OCI-LY1 (cell line): Measurements from ENCODE around the gene CENPO.

Experiments
- H2AFZ ChIP-seq: fragments of 200-600 bp; sonication (generic), shearing (Covaris generic); 2 replicates; pipeline ENCODE4 v1.6.0; 2014; ENCODE audit warnings: antibody characterized with exemption, mild to moderate bottlenecking, low read length
- H3F3A ChIP-seq: fragments of 200-600 bp; sonication (generic), shearing (Covaris generic); 2 replicates; pipeline ENCODE4 v1.6.0; 2014; ENCODE audit warnings: mild to moderate bottlenecking, antibody characterized with exemption, low read length, moderate library complexity; ENCODE audit not compliant: insufficient read depth
- H3K27ac ChIP-seq: fragments of 200-600 bp; sonication (generic); 2 replicates; pipeline ENCODE4 v1.5.1; 2014; ENCODE audit warnings: low read length, mixed run types, mild to moderate bottlenecking, low read depth; ENCODE audit not compliant: poor library complexity, severe bottlenecking
- H3K27me3 ChIP-seq: fragments of 200-600 bp; sonication (generic); 2 replicates; pipeline ENCODE4 v1.6.0; 2014; ENCODE audit warnings: antibody characterized with exemption, mild to moderate bottlenecking, low read length, moderate library complexity; ENCODE audit not compliant: insufficient read depth
- H3K36me3 ChIP-seq: fragments of 200-600 bp; sonication (generic); 2 replicates; pipeline ENCODE4 v1.6.1; 2014; ENCODE audit warnings: mild to moderate bottlenecking, antibody characterized with exemption, low read length, moderate library complexity, mixed read lengths; ENCODE audit not compliant: insufficient read depth
- H3K4me1 ChIP-seq: fragments of 200-600 bp; sonication (generic); 2 replicates; pipeline ENCODE4 v1.5.1; 2014; ENCODE audit warnings: mild to moderate bottlenecking, low read length, moderate library complexity; ENCODE audit not compliant: insufficient read depth, severe bottlenecking
- H3K4me2 ChIP-seq: fragments of 200-600 bp; sonication (generic), shearing (Covaris generic); 2 replicates; pipeline ENCODE4 v1.6.1; 2014; ENCODE audit warnings: low read length
- H3K4me3 ChIP-seq: fragments of 200-600 bp; sonication (generic); 2 replicates; pipeline ENCODE4 v1.5.1; 2014; ENCODE audit warnings: low read length, low read depth, mild to moderate bottlenecking, mixed read lengths; ENCODE audit not compliant: poor library complexity, severe bottlenecking
- H3K79me2 ChIP-seq: fragments of 200-600 bp; shearing (Covaris generic); 2 replicates; pipeline ENCODE4 v1.6.1; 2016; ENCODE audit warnings: mixed run types, low read length, mixed read lengths; ENCODE audit not compliant: insufficient read depth
- H3K9ac ChIP-seq: fragments of 200-600 bp; sonication (generic), shearing (Covaris generic); 2 replicates; pipeline ENCODE4 v1.6.1; 2014; ENCODE audit warnings: mild to moderate bottlenecking, low read length, mixed read lengths
- H3K9me2 ChIP-seq: fragments of 200-600 bp; sonication (generic), shearing (Covaris generic); 2 replicates; pipeline ENCODE4 v1.6.1; 2014; ENCODE audit warnings: low read depth, mild to moderate bottlenecking, low read length, mixed read lengths
- H3K9me3 ChIP-seq: fragments of 200-600 bp; shearing (Covaris generic); 2 replicates; pipeline ENCODE4 v1.6.1; 2014; ENCODE audit warnings: low read length, mixed read lengths
- H4K20me1 ChIP-seq: fragments of 200-600 bp; sonication (generic), shearing (Covaris generic); 2 replicates; pipeline ENCODE4 v1.6.0; 2016; ENCODE audit warnings: mild to moderate bottlenecking, low read length; ENCODE audit not compliant: insufficient read depth
- CTCF ChIP-seq: fragments of 200-600 bp; sonication (generic), shearing (Covaris generic); IDR thresholded peaks from 2 replicates; pipeline ENCODE4 v1.5.1; 2017; ENCODE audit warnings: mild to moderate bottlenecking, antibody characterized with exemption, low read length, moderate library complexity, mixed read lengths
- EZH2 ChIP-seq: fragments of 200-600 bp; sonication (generic), shearing (Covaris generic); IDR thresholded peaks from 2 replicates; pipeline ENCODE4 v1.8.0; 2017; ENCODE audit warnings: borderline replicate concordance, mixed run types, mild to moderate bottlenecking, antibody characterized with exemption, low read length, moderate library complexity, mixed read lengths

Gene CENPO, protein sequence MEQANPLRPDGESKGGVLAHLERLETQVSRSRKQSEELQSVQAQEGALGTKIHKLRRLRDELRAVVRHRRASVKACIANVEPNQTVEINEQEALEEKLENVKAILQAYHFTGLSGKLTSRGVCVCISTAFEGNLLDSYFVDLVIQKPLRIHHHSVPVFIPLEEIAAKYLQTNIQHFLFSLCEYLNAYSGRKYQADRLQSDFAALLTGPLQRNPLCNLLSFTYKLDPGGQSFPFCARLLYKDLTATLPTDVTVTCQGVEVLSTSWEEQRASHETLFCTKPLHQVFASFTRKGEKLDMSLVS

GRCh38 chr2:24792874-24793760, at the start of gene CENPO, which contains the start of gene PTRHD1:
TSS of gene CENPO (plus strand) at chr2:24793425. CDS start at chr2:24793920, 495 bp downstream.
TSS of gene PTRHD1 (minus strand) at chr2:24793391. CDS start at chr2:24793377, 14 bp downstream.
- Histone ChIP-seq H3K79me2 (peaks cover 44% of the 10 kb centered on the region), H4K20me1 (no peaks in the 10 kb centered on the region), H2AFZ (no peak within 1 kb of the TSS)

DNA sequence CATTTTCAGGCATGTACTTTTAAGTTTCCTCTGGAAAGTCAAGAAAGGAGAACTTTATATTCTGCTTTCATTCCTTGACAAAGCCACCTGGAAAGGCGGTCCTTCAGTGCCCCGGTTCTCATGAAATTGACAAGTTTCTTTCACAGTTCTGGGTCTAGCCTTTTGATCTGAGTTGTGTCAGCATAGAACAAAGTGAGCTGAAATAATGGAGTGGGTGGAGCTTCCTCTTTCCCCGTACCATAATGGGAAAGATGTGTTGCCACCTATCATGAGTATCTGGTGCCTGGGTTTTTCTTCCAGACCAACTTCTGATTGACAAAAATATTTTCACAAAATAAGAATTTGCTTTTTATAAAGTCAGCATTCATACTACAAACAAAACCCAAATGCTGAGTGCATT, 49.3 kb upstream of the CENPO start:
- peaks cover 4% of the 10 kb centered on the region for H3K4me1 ChIP-seq
- TF ChIP-seq CTCF: no peak
- no peak for TF ChIP-seq EZH2
- H3K9ac ChIP-seq: no peak overlapping the region
- no peak overlapping the region for H3K27ac ChIP-seq
- no peaks in the 10 kb centered on the region for H4K20me1 ChIP-seq
- no peak overlapping the region for H3K4me3 ChIP-seq
- peaks cover 4% of the 10 kb centered on the region; the same call in 1 of the 2 replicates for H3K36me3 ChIP-seq
- H3F3A ChIP-seq: no peaks in the 10 kb centered on the region
- no peaks in the 10 kb centered on the region for H3K27me3 ChIP-seq
- H3K9me2 ChIP-seq: no peaks in the 10 kb centered on the region
- no peak overlapping the region for H3K4me2 ChIP-seq
- no peak overlapping the region for H2AFZ ChIP-seq
- H3K79me2 ChIP-seq: no peaks in the 10 kb centered on the region
- no peaks in the 10 kb centered on the region for H3K9me3 ChIP-seq

More at GRCh38 chr2:24792874-24793760, at the start of gene CENPO, which contains the start of gene PTRHD1:
- no peaks in the 10 kb centered on the region for H3K9me2 ChIP-seq
- no peaks in the 10 kb centered on the region for H3F3A ChIP-seq
- H3K9ac ChIP-seq: peak within 1 kb of the TSS; percentile 81
- peak within 1 kb of the TSS; percentile 81 for H3K4me2 ChIP-seq
- peak within 1 kb of the TSS; percentile 86 for H3K4me3 ChIP-seq
- H3K27me3 ChIP-seq: no peaks in the 10 kb centered on the region
- H3K9me3 ChIP-seq: no peaks in the 10 kb centered on the region
- H3K27ac ChIP-seq: peak within 1 kb of the TSS; percentile 87
- H3K36me3 ChIP-seq: peaks cover 30% of the 10 kb centered on the region
- TF ChIP-seq EZH2: no peak
- TF ChIP-seq CTCF: peak; percentile 29; the same call in 1 of the 2 replicates
- peaks cover 32% of the 10 kb centered on the region for H3K4me1 ChIP-seq

GRCh38 chr2:24744356-24744755, 48.9 kb upstream of the CENPO start:
- Histone ChIP-seq H3F3A (no peaks in the 10 kb centered on the region), H3K27ac (no peak overlapping the region), H3K4me2 (no peak overlapping the region), H3K9ac (no peak overlapping the region), H3K79me2 (no peaks in the 10 kb centered on the region), H3K9me2 (no peaks in the 10 kb centered on the region), H4K20me1 (no peaks in the 10 kb centered on the region), H3K4me1 (peaks cover 4% of the 10 kb centered on the region), H2AFZ (no peak overlapping the region), H3K36me3 (peaks cover 4% of the 10 kb centered on the region; the same call in 1 of the 2 replicates), H3K4me3 (no peak overlapping the region), H3K27me3 (no peaks in the 10 kb centered on the region), H3K9me3 (no peaks in the 10 kb centered on the region)
- TF ChIP-seq CTCF (no peak), EZH2 (no peak)
